Coronary artery (tissue), 2 donors: ENCODE results near the gene MUC16.

Experiments used
- DNase-seq: peaks from one replicate; pipeline ENCODE4 v3.0.0-alpha.2; 2017; ENCODE audit warnings: low spot score
- H3K27ac ChIP-seq, 2 donors: fragments of 200-600 bp; sonication (generic); one replicate each; pipeline ENCODE4 v1.5.1; 2016 to 2019
- H3K4me3 ChIP-seq: fragments of 200-600 bp; sonication (generic); 2 replicates; pipeline ENCODE4 v1.5.1; 2016; ENCODE audit warnings: mild to moderate bottlenecking, moderate library complexity
- CTCF ChIP-seq: fragments of 200-600 bp; sonication (generic); IDR thresholded peaks from one replicate; pipeline ENCODE4 v1.5.1; 2019; ENCODE audit warnings: antibody characterized with exemption

Gene MUC16

GRCh38 chr19:9009431-9009830, 778 bp downstream of the MUC16 start:
- TF ChIP-seq CTCF: no peak
- H3K27ac ChIP-seq: no peak overlapping the region
- H3K4me3 ChIP-seq: no peak overlapping the region
- DNase-seq: no peak

GRCh38 chr19:9008667-9009066, 1.5 kb downstream of the MUC16 start:
- no peak for TF ChIP-seq CTCF
- H3K27ac ChIP-seq: no peak overlapping the region
- H3K4me3 ChIP-seq: no peak overlapping the region
- no peak for DNase-seq

- DNase-seq: no peak
- no peak for TF ChIP-seq CTCF
- Histone ChIP-seq H3K27ac (no peak overlapping the region), H3K4me3 (no peak overlapping the region)
These were observed 9.3 kb downstream of the MUC16 start for GRCh38 chr19:9000933-9001332.

- Histone ChIP-seq H3K27ac (no peak overlapping the region), H3K4me3 (no peak overlapping the region)
- TF ChIP-seq CTCF: no peak
- no peak for DNase-seq
These were observed 22.0 kb downstream of the MUC16 start for GRCh38 chr19:8988204-8988603.

GRCh38 chr19:8986296-8986695, 23.9 kb downstream of the MUC16 start:
- Histone ChIP-seq H3K4me3 (no peak overlapping the region), H3K27ac (no peak overlapping the region)
- no peak for TF ChIP-seq CTCF
- no peak for DNase-seq

GRCh38 chr19:8973501-8974091, 36.6 kb downstream of the MUC16 start:
- DNase-seq: no peak
- no peak for TF ChIP-seq CTCF
- Histone ChIP-seq H3K4me3 (no peak overlapping the region), H3K27ac (no peak overlapping the region)

GRCh38 chr19:8965887-8966286, 44.3 kb downstream of the MUC16 start:
- no peak overlapping the region for H3K27ac ChIP-seq
- no peak overlapping the region for H3K4me3 ChIP-seq
- no peak for DNase-seq
- TF ChIP-seq CTCF: no peak
